Stimulated activated CD8-positive, alpha-beta memory T cell treated with anti-CD3 and anti-CD28 coated beads, Interleukin-15, amount 100 ng/mL, for 4 hours (primary cell): ENCODE measurements around the gene RGS6.

Source experiments
- DNase-seq, 2 donors: peaks; one replicate each; pipeline ENCODE4 v3.0.0-alpha.2; 2020; ENCODE audit warnings: low read depth in 2 of 2

The RGS6 gene

GRCh38 chr14:72550513-72550912 is 618.3 kb downstream of the RGS6 start:
- no peak for DNase-seq

GRCh38 chr14:72552236-72552635 is 620.0 kb downstream of the RGS6 start:
- no peak for DNase-seq

GRCh38 chr14:72553161-72553560 is 620.9 kb downstream of the RGS6 start:
- no peak for DNase-seq

GRCh38 chr14:72553656-72554055 is 621.4 kb downstream of the RGS6 start:
- no peak for DNase-seq

- DNase-seq, result no peak
These were observed 622.2 kb downstream of the RGS6 start for GRCh38 chr14:72554401-72554800.

GRCh38 chr14:72554994-72555608 is 622.9 kb downstream of the RGS6 start:
- DNase-seq, result no peak

- DNase-seq, result no peak
These were observed 623.4 kb downstream of the RGS6 start for GRCh38 chr14:72555609-72556000.

GRCh38 chr14:72557671-72558070 is 625.4 kb downstream of the RGS6 start:
- DNase-seq, result no peak

GRCh38 chr14:72558721-72559120 is 626.5 kb downstream of the RGS6 start:
- no peak for DNase-seq

GRCh38 chr14:72559202-72559601 is 627.0 kb downstream of the RGS6 start:
- DNase-seq, result no peak

GRCh38 chr14:72559669-72560255 is 627.5 kb downstream of the RGS6 start:
- no peak for DNase-seq

GRCh38 chr14:72560331-72560730 is 628.1 kb downstream of the RGS6 start:
- DNase-seq, result no peak

GRCh38 chr14:72560889-72561493 is 628.8 kb downstream of the RGS6 start:
- DNase-seq, result no peak

- no peak for DNase-seq
These were observed 630.1 kb downstream of the RGS6 start for GRCh38 chr14:72562300-72562699.

- DNase-seq, result no peak
These were observed 631.4 kb downstream of the RGS6 start for GRCh38 chr14:72563676-72564075.

GRCh38 chr14:72565149-72565559 is 632.9 kb downstream of the RGS6 start:
- no peak for DNase-seq

GRCh38 chr14:72565917-72566316 is 633.7 kb downstream of the RGS6 start:
- no peak for DNase-seq

GRCh38 chr14:72567226-72567625 is 635.0 kb downstream of the RGS6 start:
- DNase-seq, result no peak

GRCh38 chr14:72568296-72568992 is 636.2 kb downstream of the RGS6 start:
- DNase-seq, result no peak

- DNase-seq, result no peak
These were observed 641.6 kb downstream of the RGS6 start for GRCh38 chr14:72573725-72574417.

- DNase-seq, result no peak
These were observed 642.5 kb downstream of the RGS6 start for GRCh38 chr14:72574715-72575114.

GRCh38 chr14:72576258-72576657 is 644.0 kb downstream of the RGS6 start:
- DNase-seq, result no peak
